ENCODE results near the gene PPP1R3E.

Gene PPP1R3E, protein sequence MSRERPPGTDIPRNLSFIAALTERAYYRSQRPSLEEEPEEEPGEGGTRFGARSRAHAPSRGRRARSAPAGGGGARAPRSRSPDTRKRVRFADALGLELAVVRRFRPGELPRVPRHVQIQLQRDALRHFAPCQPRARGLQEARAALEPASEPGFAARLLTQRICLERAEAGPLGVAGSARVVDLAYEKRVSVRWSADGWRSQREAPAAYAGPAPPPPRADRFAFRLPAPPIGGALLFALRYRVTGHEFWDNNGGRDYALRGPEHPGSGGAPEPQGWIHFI

DNA sequence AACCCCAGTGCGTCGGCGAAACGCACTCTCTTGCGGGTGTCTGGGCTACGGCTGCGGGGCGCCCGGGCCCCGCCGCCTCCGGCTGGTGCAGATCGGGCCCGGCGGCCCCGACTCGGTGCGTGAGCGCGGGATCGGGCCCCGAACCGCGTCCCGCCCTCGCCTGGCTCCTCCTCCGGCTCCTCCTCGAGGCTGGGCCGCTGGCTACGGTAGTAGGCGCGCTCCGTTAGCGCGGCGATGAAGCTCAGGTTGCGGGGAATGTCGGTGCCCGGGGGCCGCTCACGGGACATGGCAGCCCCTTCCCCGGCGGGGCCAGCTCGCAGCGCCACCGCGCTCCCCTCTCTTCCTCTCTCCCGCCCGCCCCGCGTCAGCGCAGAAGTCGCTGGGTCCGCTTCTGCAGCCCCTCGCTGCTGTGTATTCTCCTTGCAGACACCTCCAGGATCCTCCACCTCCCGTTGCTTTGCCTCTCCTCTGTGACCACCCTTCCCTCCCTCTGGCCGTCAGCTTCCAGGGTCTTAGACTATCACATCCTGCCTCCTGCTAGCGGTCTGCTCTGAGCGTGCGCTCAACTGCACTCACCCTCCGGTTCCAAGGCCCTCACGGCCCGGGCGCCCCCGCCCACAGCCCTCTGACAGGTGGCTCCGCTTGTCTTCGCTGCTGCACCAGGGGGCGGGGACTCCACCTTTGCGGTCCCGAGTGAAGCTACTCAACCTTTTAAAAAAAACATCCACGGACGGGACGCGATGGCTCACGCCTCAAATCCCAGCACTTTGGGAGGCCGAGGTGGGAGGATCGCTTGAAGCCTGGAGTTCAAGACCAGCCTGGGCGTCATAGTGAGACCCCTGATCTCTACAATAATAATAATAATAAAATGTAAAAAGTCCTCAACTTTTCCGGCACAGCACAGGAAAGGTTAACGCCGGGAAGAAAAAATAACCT, at the start of gene PPP1R3E:
PPP1R3E (minus strand) TSS at position 570 of the 936 bp plus-strand sequence; CDS start at position 287, 283 bp downstream.
- Mint-ChIP-seq H3K4me3 (peak within 1 kb of the TSS; percentile 98 to 100), H3K36me3 (peaks cover 6 to 13% of the 10 kb centered on the region in 2 donors), H3K4me1 (peaks cover 18 to 50% of the 10 kb centered on the region in 2 donors), H3K9me3 (no peaks in the 10 kb centered on the region), H3K27ac (peak within 1 kb of the TSS; percentile 99), H3K27me3 (no peaks in the 10 kb centered on the region)
- DNase-seq: peak; percentile 80
- peak; percentile 44 to 45 for ATAC-seq (replicated peaks)

DNA sequence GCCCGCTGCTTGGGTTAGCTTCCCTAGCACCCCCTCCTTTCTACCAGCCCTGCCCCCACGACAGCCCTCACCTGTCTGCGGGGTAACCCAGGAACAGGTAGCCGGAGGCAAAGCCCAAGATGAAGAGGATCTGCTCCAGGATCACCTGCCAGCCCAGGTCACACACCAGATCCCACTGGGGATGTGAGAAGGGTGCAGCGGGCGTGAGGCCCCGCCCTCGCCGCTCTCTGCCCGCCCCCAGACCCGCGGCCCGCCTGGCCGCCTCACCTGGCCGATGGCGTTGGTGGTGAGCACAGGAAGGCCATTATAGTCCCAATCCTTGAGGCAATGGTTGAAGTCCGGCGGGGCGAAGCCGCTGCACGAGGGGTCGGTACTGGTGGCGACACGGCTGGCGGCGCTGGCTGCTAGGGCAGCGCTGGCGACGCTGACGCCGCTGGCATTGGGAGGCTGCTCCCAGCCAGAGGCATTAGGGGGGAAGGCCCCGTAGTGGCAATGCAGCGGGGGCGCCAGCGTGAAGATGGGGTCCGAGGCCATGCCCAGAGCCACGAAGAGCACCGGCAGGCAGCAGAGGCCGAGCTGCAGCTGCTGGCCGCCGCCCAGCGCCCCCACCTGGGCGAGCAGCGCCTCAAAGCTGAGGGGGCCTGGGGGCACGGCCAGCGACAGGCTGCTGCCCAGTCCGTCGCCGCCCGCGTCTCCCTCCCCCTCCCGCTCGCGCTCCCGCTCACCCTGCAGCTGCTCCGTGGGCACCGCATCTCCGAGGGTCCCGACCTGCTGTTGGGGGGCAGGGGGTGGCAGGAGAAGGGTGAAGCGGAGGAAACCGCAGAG, 49.2 kb upstream of the PPP1R3E start:
- Mint-ChIP-seq H3K27ac (no peak overlapping the region), H3K27me3 (peaks cover 71 to 89% of the 10 kb centered on the region in 2 donors)
- no peak for DNase-seq

DNA sequence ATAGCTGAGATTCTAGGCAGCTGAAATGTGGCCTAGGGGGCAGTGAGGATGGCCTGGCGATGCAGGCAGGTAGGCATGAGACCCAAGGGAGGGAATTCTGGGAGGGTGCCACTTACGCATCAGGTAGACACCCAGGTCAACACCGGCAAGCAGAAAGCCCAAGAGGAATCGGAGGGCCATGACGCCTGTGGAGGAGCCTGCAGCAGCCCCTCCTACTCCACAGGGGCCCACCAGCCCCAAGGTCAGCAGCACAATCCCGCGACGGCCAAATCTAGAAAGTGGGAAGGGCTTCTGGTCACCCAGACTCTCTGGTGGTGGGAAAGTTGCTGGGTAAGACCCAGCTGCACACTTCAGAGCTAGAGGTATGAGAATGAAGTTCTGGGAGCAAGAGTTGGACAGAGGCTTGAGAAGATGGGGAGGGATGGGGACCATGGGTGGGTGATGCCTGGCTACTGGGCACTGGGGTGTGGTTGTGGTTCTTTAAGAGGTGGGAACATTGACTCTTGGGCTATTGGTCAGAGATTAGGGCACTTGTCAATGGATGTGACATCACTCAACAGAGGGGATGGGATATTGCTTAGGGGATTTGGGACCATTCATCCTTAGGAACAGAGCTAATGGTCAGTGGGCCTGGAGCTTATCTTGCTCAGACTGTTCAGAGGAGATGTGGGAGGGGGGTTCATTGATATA, 46.6 kb upstream of the PPP1R3E start:
- Mint-ChIP-seq H3K27me3 (peaks cover 62 to 75% of the 10 kb centered on the region in 2 donors), H3K9me3 (peaks cover 0 to 3% of the 10 kb centered on the region in 2 donors), H3K36me3 (no peaks in the 10 kb centered on the region), H3K27ac (no peak overlapping the region), H3K4me3 (no peak overlapping the region), H3K4me1 (no peaks in the 10 kb centered on the region)
- ATAC-seq (replicated peaks) (no peak), DNase-seq (no peak)

More for the DNA sequence above, 49.2 kb upstream of the PPP1R3E start:
- H3K36me3 Mint-ChIP-seq: no peaks in the 10 kb centered on the region
- H3K9me3 Mint-ChIP-seq: peaks cover 0 to 3% of the 10 kb centered on the region in 2 donors
- ATAC-seq (replicated peaks): peak; percentile 18 to 30
- H3K4me3 Mint-ChIP-seq: peak overlapping the region; percentile 45 to 71
- H3K4me1 Mint-ChIP-seq: no peaks in the 10 kb centered on the region

DNA sequence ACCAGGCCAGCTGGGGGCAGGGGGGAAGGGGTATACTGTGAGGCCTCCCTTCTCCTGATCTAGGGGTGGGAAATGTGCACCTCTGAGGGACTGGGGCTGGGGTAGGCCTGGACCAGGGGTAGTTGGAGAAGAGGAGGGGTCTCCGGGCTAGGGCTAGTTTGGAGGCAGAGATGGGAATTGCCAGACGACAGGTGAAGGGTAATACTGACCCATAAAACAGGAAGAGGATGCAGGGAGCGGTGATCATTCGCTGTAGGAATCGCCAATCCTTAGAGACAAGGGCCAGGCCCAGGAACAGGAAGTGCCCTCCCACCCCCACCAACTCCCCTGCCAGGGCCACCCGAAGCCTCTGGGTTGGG, 45.6 kb upstream of the PPP1R3E start:
- no peaks in the 10 kb centered on the region for H3K4me1 Mint-ChIP-seq
- ATAC-seq (replicated peaks) (no peak), DNase-seq (no peak)
- peaks cover 0 to 3% of the 10 kb centered on the region in 2 donors for H3K9me3 Mint-ChIP-seq
- no peaks in the 10 kb centered on the region for H3K36me3 Mint-ChIP-seq
- peaks cover 52 to 65% of the 10 kb centered on the region in 2 donors for H3K27me3 Mint-ChIP-seq
- no peak overlapping the region for H3K27ac Mint-ChIP-seq
- H3K4me3 Mint-ChIP-seq: no peak overlapping the region

DNA sequence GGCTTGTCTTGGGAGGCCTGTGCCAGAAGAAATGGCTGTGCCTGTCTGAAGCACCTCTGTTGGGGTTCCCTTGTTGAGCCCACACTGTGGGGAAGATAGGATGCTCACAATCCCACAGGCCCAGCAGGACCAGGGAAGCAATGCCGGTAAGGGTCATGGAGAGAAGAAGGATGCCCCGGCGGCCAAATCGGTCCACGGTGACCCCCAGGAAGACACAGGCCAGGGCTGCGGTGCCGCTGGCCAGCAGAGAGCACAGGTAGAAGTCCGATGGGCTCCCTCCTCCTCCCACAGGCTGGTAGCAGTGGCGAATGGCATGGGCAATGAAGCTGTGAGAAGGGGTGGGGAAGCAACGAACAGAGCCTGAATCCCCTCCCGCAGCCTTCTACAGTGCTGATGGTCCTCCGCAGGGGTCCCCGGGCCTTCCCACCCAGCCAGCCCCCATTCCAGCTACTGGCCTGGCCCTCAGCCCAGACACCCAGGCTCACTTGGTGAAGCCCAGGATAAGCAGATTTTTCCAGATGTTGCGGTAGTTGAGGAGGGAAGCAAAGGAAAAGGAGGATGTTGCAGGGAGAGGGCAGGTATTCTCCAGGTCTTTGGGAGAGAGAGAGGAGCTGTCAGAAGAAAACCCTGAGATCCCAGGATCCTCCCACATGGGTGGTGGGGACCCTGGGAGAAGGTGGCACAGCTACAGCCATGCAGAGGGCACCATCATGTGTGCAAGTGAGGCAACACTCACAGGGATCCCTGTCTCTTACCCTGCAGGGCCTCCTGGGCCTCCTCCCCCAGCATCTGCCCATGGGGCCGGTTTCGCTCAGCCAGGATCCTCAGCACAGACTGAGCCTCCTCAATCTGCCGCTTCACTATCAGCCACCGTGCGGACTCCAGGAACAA, 45.0 kb upstream of the PPP1R3E start:
- H3K36me3 Mint-ChIP-seq: no peaks in the 10 kb centered on the region
- H3K4me3 Mint-ChIP-seq: no peak overlapping the region
- H3K4me1 Mint-ChIP-seq: no peaks in the 10 kb centered on the region
- H3K27me3 Mint-ChIP-seq: peaks cover 46 to 58% of the 10 kb centered on the region in 2 donors
- no peak for ATAC-seq (replicated peaks)
- H3K9me3 Mint-ChIP-seq: peaks cover 0 to 3% of the 10 kb centered on the region in 2 donors
- no peak overlapping the region for H3K27ac Mint-ChIP-seq
- no peak for DNase-seq

DNA sequence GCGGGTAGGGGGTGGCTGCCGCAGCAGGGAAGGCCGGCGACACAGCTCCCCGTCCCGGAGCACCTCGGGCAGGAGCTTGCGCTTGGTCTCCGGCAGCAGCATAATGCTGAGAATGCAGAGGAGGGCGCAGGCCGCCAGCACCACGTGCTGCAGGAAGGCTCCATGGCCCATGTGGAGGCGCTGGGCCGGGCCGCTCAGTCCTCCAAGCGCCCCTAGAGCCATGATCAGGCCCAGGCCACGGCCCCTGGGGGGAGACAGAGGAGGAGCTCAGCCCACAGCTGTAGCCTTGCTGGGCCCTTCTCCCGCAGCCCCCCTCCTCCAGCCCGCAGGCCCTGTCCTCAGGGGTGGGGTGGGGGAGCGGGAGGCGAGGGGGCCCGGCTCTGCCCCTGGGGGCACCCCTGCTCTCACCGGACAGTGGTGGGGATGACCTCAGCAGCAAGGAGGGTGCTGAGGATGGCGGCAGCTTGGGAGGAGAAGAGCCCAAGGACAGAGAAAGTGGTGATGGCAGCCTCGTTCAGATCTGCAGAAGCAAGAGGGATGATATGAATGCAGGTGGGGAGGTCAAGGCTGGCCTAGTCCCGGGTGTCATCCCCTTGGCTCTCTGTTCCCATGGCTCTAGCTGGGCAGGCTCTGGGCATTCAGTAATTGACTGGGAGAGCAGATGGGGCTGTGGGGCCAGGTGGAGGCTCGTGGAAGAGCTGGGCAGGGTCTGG, 44.2 kb upstream of the PPP1R3E start:
- Mint-ChIP-seq H3K9me3 (peaks cover 0 to 3% of the 10 kb centered on the region in 2 donors), H3K27ac (no peak overlapping the region), H3K27me3 (peaks cover 50 to 55% of the 10 kb centered on the region in 2 donors), H3K4me3 (no peak overlapping the region), H3K4me1 (no peaks in the 10 kb centered on the region), H3K36me3 (no peaks in the 10 kb centered on the region)
- no peak for DNase-seq
- ATAC-seq (replicated peaks): no peak

DNA sequence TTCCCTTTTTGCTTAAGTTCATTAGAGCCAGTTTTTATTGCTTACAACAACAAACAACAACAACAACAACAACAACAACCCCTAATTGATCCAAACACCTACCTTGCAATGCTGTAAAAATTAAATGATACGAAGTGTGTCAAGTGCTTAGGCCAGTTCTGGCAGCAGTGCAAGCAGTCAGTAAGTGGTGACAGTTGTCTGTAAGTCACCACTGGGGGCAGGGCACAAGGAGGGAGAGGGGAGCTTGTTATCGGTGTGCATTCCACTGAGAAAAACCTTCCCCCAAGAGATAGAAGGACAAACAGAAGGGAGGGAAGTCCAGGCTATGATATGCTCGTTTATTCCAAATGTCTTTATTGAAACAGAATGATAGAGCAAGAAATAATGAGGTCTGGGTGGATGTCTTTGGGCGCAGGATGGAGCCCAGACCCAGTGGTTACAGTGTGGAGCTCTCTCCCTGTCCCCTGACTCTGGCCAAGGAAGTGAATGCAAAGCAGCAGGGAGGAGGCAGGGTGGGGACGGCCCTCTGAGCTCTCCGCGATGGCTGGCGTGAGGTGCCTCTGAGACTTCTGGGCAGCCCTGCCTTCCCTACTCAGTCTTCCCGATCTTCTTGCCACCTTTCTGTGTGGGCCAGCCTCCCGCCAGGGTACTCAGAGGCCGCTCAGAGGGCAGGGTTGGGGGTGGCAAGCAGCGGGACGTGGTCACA, 43.5 kb upstream of the PPP1R3E start:
- ATAC-seq (replicated peaks) (no peak), DNase-seq (no peak)
- no peak overlapping the region for H3K27ac Mint-ChIP-seq
- H3K4me1 Mint-ChIP-seq: no peaks in the 10 kb centered on the region
- H3K4me3 Mint-ChIP-seq: no peak overlapping the region
- H3K36me3 Mint-ChIP-seq: no peaks in the 10 kb centered on the region
- peaks cover 0 to 3% of the 10 kb centered on the region in 2 donors for H3K9me3 Mint-ChIP-seq
- peaks cover 48% of the 10 kb centered on the region in 2 donors for H3K27me3 Mint-ChIP-seq

DNA sequence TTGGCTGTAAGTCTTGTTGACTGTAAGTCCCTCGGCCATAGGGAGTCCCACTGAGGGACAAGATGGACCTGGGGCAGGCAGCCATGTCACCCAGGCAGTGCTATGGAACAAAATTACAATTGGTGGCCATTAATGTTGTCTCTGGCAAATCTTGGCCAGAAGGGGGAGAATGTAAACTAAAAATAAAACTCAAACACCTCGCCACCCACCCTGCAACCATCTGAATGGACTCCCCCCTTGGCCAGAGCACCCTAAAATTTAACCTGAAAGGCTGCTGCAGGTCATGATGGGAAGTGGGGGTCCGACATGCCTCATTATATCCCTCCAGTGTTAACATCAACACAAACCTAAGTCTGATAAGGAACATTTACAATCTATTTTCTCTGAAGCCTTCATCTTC, 41.8 kb upstream of the PPP1R3E start:
- DNase-seq (no peak), ATAC-seq (replicated peaks) (no peak)
- Mint-ChIP-seq H3K36me3 (no peaks in the 10 kb centered on the region), H3K4me1 (no peaks in the 10 kb centered on the region), H3K27me3 (peaks cover 31 to 34% of the 10 kb centered on the region in 2 donors), H3K9me3 (peaks cover 0 to 3% of the 10 kb centered on the region in 2 donors), H3K4me3 (no peak overlapping the region), H3K27ac (no peak overlapping the region)

DNA sequence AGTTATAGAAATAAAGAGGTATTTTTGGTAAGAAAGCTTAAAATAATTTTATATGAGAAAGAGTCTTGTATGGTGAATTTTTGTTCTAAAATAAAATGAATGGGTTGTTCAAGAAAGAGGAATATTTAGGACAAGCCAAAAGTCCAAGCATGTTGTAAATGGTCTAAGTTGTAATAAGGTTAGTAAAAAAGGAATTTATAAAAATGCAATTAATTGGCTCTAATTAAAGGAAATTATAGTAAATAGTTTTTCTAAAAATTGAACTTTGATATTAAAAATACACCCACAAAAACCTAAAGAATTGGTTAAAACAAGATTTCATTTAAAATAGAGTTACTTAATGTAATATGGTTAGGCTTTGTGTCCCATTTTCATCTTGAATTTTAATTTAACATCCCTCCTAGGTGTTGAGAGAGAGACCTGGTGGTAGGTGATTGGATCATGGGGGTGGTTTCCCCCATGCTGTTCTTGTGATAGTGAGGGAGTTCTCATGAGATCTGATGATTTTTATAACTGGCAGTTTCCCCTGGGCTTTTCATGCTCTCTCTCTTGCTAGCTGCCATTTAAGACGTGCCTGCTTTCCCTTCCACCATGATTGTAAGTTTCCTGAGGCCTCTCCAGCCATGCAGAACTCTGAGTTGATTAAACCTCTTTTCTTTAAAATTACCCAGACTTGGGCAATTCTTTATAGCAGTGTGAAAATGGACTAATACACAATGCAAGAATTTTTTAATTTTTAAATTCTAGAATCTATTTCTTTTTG, 37.0 kb upstream of the PPP1R3E start:
- H3K4me3 Mint-ChIP-seq: no peak overlapping the region
- peaks cover 0 to 6% of the 10 kb centered on the region in 2 donors for H3K9me3 Mint-ChIP-seq
- H3K27ac Mint-ChIP-seq: no peak overlapping the region
- H3K27me3 Mint-ChIP-seq: peaks cover 34 to 35% of the 10 kb centered on the region in 2 donors
- DNase-seq: no peak
- no peak for ATAC-seq (replicated peaks)
- H3K36me3 Mint-ChIP-seq: no peaks in the 10 kb centered on the region
- H3K4me1 Mint-ChIP-seq: no peaks in the 10 kb centered on the region

DNA sequence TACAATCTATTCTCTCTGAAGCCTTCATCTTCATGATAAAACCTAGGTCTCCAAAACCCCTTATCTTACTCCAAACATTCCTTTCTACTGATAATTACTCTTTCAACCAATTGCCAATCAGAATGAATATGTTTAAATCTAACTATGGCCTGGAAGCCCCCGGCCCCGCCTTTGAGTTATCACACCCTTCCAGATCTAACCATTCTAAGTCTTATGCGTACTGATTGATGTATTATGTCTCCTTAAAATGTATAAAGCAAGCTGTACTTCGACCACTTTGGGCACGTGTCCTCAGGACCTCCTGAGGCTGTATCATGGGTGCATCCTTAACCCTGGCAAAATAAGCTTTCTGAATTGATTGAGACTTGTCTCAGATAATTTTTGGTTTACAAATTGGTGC, 33.0 kb upstream of the PPP1R3E start:
- ATAC-seq (replicated peaks) (no peak), DNase-seq (no peak)
- Mint-ChIP-seq H3K9me3 (peaks cover 0 to 6% of the 10 kb centered on the region in 2 donors), H3K36me3 (no peaks in the 10 kb centered on the region), H3K27ac (no peak overlapping the region), H3K4me3 (no peak overlapping the region), H3K27me3 (peaks cover 28 to 38% of the 10 kb centered on the region in 2 donors), H3K4me1 (no peaks in the 10 kb centered on the region)

DNA sequence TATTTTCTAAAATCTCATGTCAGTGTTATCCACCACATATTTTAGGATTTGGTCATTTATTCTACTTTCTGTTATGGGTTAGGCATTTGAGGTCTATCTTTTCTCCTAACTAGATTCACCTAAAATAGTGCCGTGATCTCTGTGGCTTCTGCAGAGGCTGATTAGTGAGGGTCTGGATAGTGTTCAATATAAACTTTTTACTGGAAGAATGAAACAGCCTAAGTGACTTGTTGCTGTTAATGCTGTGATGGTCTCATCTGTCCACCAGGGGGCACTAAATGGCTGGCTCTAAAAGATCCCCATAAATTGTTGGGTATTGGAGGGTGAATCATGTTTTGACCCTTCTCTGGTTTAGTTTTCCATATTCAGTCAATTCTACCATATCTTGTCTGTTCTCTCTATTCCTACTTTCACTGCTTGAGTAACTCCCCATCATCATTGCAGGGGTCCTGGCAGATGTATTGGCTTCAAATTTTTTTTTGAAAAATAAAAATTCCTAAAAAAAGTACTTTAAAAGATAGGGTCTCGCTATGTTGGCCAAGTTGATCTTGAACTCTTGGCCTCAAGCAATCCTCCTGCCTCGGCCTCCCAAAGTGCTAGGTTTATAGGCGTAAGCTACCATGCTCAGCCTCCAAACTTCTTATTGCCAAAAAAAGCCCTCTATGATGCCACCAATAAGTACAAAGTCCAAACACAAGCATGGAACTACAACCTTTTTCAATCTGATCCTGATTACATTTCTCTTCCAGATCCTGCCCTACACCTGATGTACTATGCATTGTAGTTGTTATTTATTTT, 25.5 kb upstream of the PPP1R3E start:
- H3K36me3 Mint-ChIP-seq: peaks cover 19 to 29% of the 10 kb centered on the region in 2 donors
- no peaks in the 10 kb centered on the region for H3K9me3 Mint-ChIP-seq
- DNase-seq (peak; percentile 32), ATAC-seq (replicated peaks) (peak; percentile 73 to 83)
- no peaks in the 10 kb centered on the region for H3K27me3 Mint-ChIP-seq
- H3K4me3 Mint-ChIP-seq: no peak overlapping the region
- H3K27ac Mint-ChIP-seq: no peak overlapping the region
- peaks cover 5 to 27% of the 10 kb centered on the region in 2 donors for H3K4me1 Mint-ChIP-seq

All from stimulated activated naive B cell treated with anti-CD40 and anti-IgM and Interleukin-4, amounts not matched to agents 10 μg/mL and 1 μg/mL and 100 μg/mL, for 72 hours (primary cell).